ENCODE measurements around the gene FSD1.

The FSD1 gene

GRCh38 chr19:4295972-4296771 is 8.2 kb upstream of the FSD1 start:
- Mint-ChIP-seq H3K27me3 (ENCODE audit: low read depth) (no peaks in the 10 kb centered on the region), H3K36me3 (ENCODE audit: low read depth) (no peaks in the 10 kb centered on the region), H3K4me1 (ENCODE audit: low read depth) (peaks cover 7% of the 10 kb centered on the region), H3K4me3 (no peak overlapping the region), H3K27ac (peak overlapping the region; percentile 41), H3K9me3 (no peaks in the 10 kb centered on the region)
- DNase-seq (ENCODE audit: low spot score) = no peak

DNA sequence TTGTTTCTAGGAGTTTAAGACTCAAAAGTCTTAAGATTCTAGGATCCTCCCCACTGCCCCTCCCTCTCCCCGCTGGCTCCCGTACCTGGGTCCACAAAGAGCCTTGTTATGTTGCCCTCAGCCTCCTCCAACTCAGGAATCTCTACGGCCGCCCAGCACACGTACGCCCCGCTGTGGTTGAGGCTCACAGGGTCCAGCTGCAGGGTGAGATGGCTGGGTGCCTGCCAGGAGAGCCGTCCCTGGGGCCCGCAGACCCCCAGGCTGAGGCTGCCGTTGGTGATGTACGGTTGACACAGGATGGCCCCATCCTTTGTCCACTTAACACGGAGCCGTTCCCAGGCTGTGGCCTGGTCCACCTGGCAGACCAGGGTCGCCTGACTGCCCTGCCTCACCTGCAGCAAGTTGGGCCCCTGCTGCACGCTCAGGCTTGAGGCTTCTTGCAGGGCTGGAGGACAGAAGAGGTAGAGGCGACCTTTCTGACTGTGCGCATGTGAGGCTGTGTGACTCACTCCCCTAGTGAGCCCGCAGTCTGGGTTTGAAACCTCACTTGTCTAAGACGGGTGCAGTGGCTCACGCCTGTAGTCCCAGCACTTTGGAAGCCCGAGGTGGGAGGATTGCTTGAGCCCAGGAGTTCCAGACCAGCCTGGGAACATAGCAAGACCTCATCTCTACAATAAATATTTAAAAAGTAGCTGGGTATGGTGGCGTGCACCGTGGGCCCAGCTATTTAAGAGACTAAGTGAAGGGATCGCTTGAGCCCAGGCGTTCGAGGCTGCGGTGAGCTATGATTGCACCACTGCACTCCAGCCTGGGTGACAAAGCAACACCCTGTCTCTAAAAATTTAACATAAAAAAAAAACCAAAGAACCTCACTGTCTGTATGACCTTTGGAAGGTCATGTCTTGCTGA is 6.2 kb upstream of the FSD1 start:
- peak overlapping the region; percentile 74 for H3K27ac Mint-ChIP-seq

GRCh38 chr19:4298810-4299550 is 5.4 kb upstream of the FSD1 start:
- H3K9me3 Mint-ChIP-seq = no peaks in the 10 kb centered on the region
- peak overlapping the region; percentile 7 for H3K4me3 Mint-ChIP-seq
- H3K4me1 Mint-ChIP-seq (ENCODE audit: low read depth) = peaks cover 21% of the 10 kb centered on the region
- H3K36me3 Mint-ChIP-seq (ENCODE audit: low read depth) = no peaks in the 10 kb centered on the region
- peak overlapping the region; percentile 74 for H3K27ac Mint-ChIP-seq
- no peak for DNase-seq (ENCODE audit: low spot score)
- H3K27me3 Mint-ChIP-seq (ENCODE audit: low read depth) = no peaks in the 10 kb centered on the region

More for the DNA sequence above, 6.2 kb upstream of the FSD1 start:
- no peaks in the 10 kb centered on the region for H3K36me3 Mint-ChIP-seq (ENCODE audit: low read depth)
- no peaks in the 10 kb centered on the region for H3K9me3 Mint-ChIP-seq
- DNase-seq (ENCODE audit: low spot score) = peak; percentile 26
- H3K27me3 Mint-ChIP-seq (ENCODE audit: low read depth) = no peaks in the 10 kb centered on the region
- peak overlapping the region; percentile 7 for H3K4me3 Mint-ChIP-seq
- peaks cover 17% of the 10 kb centered on the region for H3K4me1 Mint-ChIP-seq (ENCODE audit: low read depth)

DNA sequence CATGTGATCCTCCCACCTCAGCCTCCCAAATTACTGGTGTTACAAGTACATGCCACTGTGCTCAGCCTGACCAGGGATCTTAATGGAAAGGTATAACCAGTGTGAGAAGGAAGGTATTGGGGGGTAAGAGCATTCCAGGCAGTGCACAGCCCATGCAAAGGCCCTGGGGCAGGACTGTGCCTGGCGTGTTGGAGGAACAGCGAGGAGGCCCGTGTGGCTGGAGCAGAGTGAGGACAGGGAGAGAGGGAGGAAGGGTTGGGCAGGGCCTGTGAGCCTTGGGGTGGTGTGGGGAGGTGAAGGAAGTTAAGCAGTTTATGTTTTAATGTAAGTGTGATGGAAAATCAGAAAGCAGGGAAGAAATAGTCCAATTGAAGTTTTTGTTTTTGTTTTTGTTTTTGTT is 3.8 kb upstream of the FSD1 start:
- peaks cover 25% of the 10 kb centered on the region for H3K4me1 Mint-ChIP-seq (ENCODE audit: low read depth)
- DNase-seq (ENCODE audit: low spot score) = no peak
- H3K27me3 Mint-ChIP-seq (ENCODE audit: low read depth) = no peaks in the 10 kb centered on the region
- no peaks in the 10 kb centered on the region for H3K9me3 Mint-ChIP-seq
- H3K36me3 Mint-ChIP-seq (ENCODE audit: low read depth) = no peaks in the 10 kb centered on the region
- peak overlapping the region; percentile 50 for H3K27ac Mint-ChIP-seq
- peak overlapping the region; percentile 65 for H3K4me3 Mint-ChIP-seq

DNA sequence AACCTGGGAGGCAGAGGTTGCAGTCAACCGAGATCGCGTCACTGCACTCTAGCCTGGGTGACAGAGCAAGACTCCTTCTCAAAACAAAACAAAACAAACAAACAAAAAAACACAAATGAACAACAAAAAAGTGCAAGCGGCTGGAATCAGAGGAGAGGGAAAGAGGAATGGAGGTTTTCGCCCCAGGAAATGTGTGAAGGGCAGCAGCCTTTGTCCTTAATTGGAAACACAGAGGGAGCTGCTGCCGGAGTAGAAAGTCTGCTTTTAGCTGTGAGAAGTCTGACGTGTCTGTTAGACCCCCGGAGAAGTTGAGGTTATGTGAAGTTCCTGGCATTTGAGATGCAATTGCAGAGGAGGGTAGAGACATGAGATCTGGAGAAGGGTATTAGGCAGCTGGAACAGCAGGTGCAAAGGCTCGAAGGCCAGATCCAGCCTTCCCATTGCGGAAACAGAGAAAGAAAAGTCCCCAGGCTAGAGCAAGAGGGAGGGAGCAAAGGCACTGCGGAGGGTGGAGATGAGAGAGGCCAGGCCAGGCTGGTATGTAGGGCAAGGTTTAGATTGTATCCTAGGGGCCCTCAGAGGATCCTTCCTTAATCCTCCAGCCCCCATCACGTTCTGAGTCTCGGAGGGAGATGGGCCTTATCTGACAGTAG is 2.7 kb upstream of the FSD1 start:
- Mint-ChIP-seq H3K4me1 (ENCODE audit: low read depth) (peaks cover 27% of the 10 kb centered on the region), H3K36me3 (ENCODE audit: low read depth) (no peaks in the 10 kb centered on the region), H3K4me3 (peak overlapping the region; percentile 77), H3K27ac (peak overlapping the region; percentile 88), H3K27me3 (ENCODE audit: low read depth) (no peaks in the 10 kb centered on the region), H3K9me3 (no peaks in the 10 kb centered on the region)
- no peak for DNase-seq (ENCODE audit: low spot score)

- Mint-ChIP-seq H3K27me3 (ENCODE audit: low read depth) (no peaks in the 10 kb centered on the region), H3K27ac (peak within 1 kb of the TSS; percentile 88), H3K4me3 (peak within 1 kb of the TSS; percentile 77), H3K9me3 (no peaks in the 10 kb centered on the region), H3K4me1 (ENCODE audit: low read depth) (peaks cover 27% of the 10 kb centered on the region), H3K36me3 (ENCODE audit: low read depth) (no peaks in the 10 kb centered on the region)
- DNase-seq (ENCODE audit: low spot score) = no peak
Measured at GRCh38 chr19:4302243-4302640, 2.2 kb upstream of the FSD1 start, which contains the start of gene TMIGD2. TSS of gene TMIGD2 (minus strand) at chr19:4302389. CDS start at chr19:4302385, 4 bp downstream.

DNA sequence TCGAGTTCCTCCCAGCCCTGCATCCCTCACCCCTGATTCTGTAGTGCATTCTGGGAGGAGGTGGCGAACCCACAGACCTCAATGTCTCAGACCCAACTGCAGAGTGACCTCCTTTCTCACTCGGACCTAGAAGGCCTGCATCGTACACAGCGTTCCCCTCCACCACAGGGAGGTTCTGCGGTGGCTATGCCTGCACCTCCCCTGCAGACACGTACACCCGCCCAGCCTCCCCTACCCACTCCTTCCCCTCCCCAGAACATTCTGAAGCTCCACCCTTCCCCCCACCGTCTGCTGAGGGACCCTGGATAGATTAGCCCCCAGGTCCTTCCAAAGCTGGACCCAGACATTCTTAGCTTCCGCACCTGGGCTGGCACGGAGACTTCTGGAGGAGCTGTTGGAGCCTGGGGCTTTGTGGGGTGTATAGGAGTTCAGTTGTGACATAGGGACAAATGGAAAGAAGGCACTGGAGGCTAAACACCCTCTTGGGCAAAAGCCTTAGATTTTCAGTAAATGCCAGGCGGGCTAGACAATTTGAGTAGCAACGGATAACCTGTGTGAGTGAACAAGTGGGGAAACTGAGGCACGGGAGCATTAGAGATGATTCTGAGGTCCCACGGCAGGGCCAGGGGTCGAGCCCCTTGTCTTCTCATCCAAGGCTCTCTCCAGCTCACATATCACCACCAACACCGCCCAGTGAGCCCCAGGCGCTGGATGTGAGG is 420 bp upstream of the FSD1 start:
- Mint-ChIP-seq H3K27ac (peak overlapping the region; percentile 36), H3K9me3 (no peaks in the 10 kb centered on the region), H3K27me3 (ENCODE audit: low read depth) (no peaks in the 10 kb centered on the region), H3K36me3 (ENCODE audit: low read depth) (no peaks in the 10 kb centered on the region), H3K4me1 (ENCODE audit: low read depth) (peaks cover 23% of the 10 kb centered on the region), H3K4me3 (peak overlapping the region; percentile 65)
- no peak for DNase-seq (ENCODE audit: low spot score)

- no peak for DNase-seq (ENCODE audit: low spot score)
- Mint-ChIP-seq H3K4me1 (ENCODE audit: low read depth) (peaks cover 23% of the 10 kb centered on the region), H3K27me3 (ENCODE audit: low read depth) (no peaks in the 10 kb centered on the region), H3K9me3 (no peaks in the 10 kb centered on the region), H3K36me3 (ENCODE audit: low read depth) (no peaks in the 10 kb centered on the region), H3K4me3 (peak overlapping the region; percentile 64), H3K27ac (no peak overlapping the region)
Measured at GRCh38 chr19:4305257-4305612, 837 bp downstream of the FSD1 start.

GRCh38 chr19:4305659-4306058 is 1.3 kb downstream of the FSD1 start:
- H3K4me3 Mint-ChIP-seq = peak overlapping the region; percentile 64
- no peaks in the 10 kb centered on the region for H3K27me3 Mint-ChIP-seq (ENCODE audit: low read depth)
- DNase-seq (ENCODE audit: low spot score) = no peak
- no peaks in the 10 kb centered on the region for H3K36me3 Mint-ChIP-seq (ENCODE audit: low read depth)
- no peaks in the 10 kb centered on the region for H3K9me3 Mint-ChIP-seq
- peaks cover 20% of the 10 kb centered on the region for H3K4me1 Mint-ChIP-seq (ENCODE audit: low read depth)
- H3K27ac Mint-ChIP-seq = no peak overlapping the region

DNA sequence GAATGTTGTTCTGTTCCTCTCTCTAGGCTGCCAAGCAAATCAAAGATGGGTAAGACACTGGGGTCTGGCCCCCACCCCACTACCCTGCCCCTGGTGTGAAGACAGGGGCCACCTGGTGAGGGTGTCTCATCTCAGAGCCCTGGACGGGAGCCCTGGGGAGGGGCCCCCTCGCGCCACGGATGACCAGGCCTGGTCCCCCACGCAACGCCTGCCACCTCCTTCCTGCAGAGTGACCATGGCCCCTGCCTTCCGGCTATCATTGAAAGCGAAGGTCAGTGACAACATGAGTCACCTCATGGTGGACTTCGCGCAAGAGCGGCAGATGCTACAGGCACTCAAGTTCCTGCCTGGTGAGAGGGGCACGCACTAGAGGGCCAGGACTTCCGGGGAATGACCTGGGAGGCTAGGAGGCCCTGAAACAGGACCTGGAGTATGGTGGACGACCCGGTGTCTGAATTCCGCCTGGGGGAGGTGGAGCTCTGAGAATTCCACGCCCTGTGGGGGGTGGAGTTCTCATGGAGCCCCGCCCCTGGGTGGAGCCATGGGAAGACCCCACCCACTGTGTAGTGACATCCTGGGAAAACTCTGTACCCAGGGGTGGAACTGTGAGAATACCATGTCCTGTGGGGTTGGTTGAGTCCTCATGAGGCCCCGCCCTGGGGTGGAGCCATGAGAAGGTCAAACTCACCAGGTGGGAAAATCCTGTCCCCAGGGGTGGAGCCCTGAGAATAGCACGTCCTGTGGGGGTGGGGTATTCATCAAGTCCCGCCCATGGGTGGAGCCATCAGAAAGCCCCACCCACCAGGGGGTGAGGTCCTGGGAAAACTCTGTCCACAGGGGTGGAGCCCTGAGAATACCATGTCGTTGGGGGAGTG is 6.1 kb downstream of the FSD1 start:
- DNase-seq (ENCODE audit: low spot score) = no peak
- H3K4me3 Mint-ChIP-seq = no peak overlapping the region
- no peak overlapping the region for H3K27ac Mint-ChIP-seq
- H3K4me1 Mint-ChIP-seq (ENCODE audit: low read depth) = peaks cover 2% of the 10 kb centered on the region
- no peaks in the 10 kb centered on the region for H3K27me3 Mint-ChIP-seq (ENCODE audit: low read depth)
- H3K9me3 Mint-ChIP-seq = no peaks in the 10 kb centered on the region
- peaks cover 2% of the 10 kb centered on the region for H3K36me3 Mint-ChIP-seq (ENCODE audit: low read depth)

- Mint-ChIP-seq H3K4me3 (no peak overlapping the region), H3K9me3 (peaks cover 8% of the 10 kb centered on the region), H3K27me3 (ENCODE audit: low read depth) (no peaks in the 10 kb centered on the region), H3K36me3 (ENCODE audit: low read depth) (peaks cover 11% of the 10 kb centered on the region), H3K27ac (no peak overlapping the region), H3K4me1 (ENCODE audit: low read depth) (no peaks in the 10 kb centered on the region)
- DNase-seq (ENCODE audit: low spot score) = no peak
Measured at GRCh38 chr19:4313847-4314490, 9.6 kb downstream of the FSD1 start.

GRCh38 chr19:4316956-4317355 is 12.6 kb downstream of the FSD1 start:
- no peak overlapping the region for H3K27ac Mint-ChIP-seq
- peaks cover 23% of the 10 kb centered on the region for H3K9me3 Mint-ChIP-seq
- H3K4me3 Mint-ChIP-seq = no peak overlapping the region
- H3K4me1 Mint-ChIP-seq (ENCODE audit: low read depth) = no peaks in the 10 kb centered on the region
- peaks cover 19% of the 10 kb centered on the region for H3K36me3 Mint-ChIP-seq (ENCODE audit: low read depth)
- DNase-seq (ENCODE audit: low spot score) = no peak
- H3K27me3 Mint-ChIP-seq (ENCODE audit: low read depth) = no peaks in the 10 kb centered on the region
